NCI-H69 (cell line): ENCODE measurements around the gene PLAU.
"Not testable (repeated sequence)": the region's sequence is repeated elsewhere in the genome, so short reads cannot be mapped to it uniquely, and the experiment has no call there.

Source experiments
- DNase-seq: peaks from one replicate; lab custom pipeline; 2025; lab: John Stamatoyannopoulos, UW

Gene PLAU

GRCh38 chr10:73876971-73877370 is 34.0 kb upstream of the PLAU start:
- no peak for DNase-seq

- no peak for DNase-seq
These were observed 33.3 kb upstream of the PLAU start for GRCh38 chr10:73877533-73878160.

- DNase-seq: no peak
These were observed 32.6 kb upstream of the PLAU start for GRCh38 chr10:73878365-73878764.

GRCh38 chr10:73879296-73880173 is 31.4 kb upstream of the PLAU start:
- peak; percentile 77 for DNase-seq

- DNase-seq: no peak
These were observed 29.6 kb upstream of the PLAU start for GRCh38 chr10:73881221-73881919.

GRCh38 chr10:73884017-73884416 is 26.9 kb upstream of the PLAU start:
- DNase-seq: no peak

GRCh38 chr10:73886085-73886529 is 24.8 kb upstream of the PLAU start:
- DNase-seq: peak; percentile 71

- DNase-seq: peak; percentile 16
These were observed 24.2 kb upstream of the PLAU start for GRCh38 chr10:73886661-73887293.

- peak; percentile 72 for DNase-seq
These were observed 23.5 kb upstream of the PLAU start for GRCh38 chr10:73887294-73888039.

GRCh38 chr10:73888514-73888913 is 22.4 kb upstream of the PLAU start:
- no peak for DNase-seq

- peak; percentile 14 for DNase-seq
These were observed 21.9 kb upstream of the PLAU start for GRCh38 chr10:73889014-73889413.

- not testable (repeated sequence) for DNase-seq
These were observed 21.5 kb upstream of the PLAU start for GRCh38 chr10:73889416-73889815.

- no peak for DNase-seq
These were observed 20.7 kb upstream of the PLAU start for GRCh38 chr10:73890261-73890660.

- not testable (repeated sequence) for DNase-seq
These were observed 20.1 kb upstream of the PLAU start for GRCh38 chr10:73890830-73891229.

GRCh38 chr10:73891540-73891939 is 19.4 kb upstream of the PLAU start:
- no peak for DNase-seq

- no peak for DNase-seq
These were observed 18.5 kb upstream of the PLAU start for GRCh38 chr10:73892310-73893030.

- no peak for DNase-seq
These were observed 17.5 kb upstream of the PLAU start for GRCh38 chr10:73893426-73893825.

- DNase-seq: no peak
These were observed 16.5 kb upstream of the PLAU start for GRCh38 chr10:73894245-73894971.

- DNase-seq: not testable (repeated sequence)
These were observed 15.6 kb upstream of the PLAU start for GRCh38 chr10:73895381-73895780.

GRCh38 chr10:73897693-73898092 is 13.2 kb upstream of the PLAU start:
- no peak for DNase-seq
